Activated T-helper 1 cell treated with Interleukin-2 at 50 U/mL for 16 hours (primary cell): ENCODE measurements around the gene TSR1.

Experiments
- DNase-seq: peaks from one replicate; pipeline ENCODE4 v3.0.0-alpha.2; 2020; ENCODE audit warnings: low read depth

Gene TSR1

GRCh38 chr17:2336215-2336851 lies at the start of gene TSR1:
Gene TSR1 (minus strand): TSS chr17:2336457. CDS start chr17:2336427, 30 bp downstream.
- peak; percentile 85 for DNase-seq

GRCh38 chr17:2385240-2386210 lies 49.3 kb upstream of the TSR1 start:
- DNase-seq = no peak

GRCh38 chr17:2384439-2385127 lies 48.3 kb upstream of the TSR1 start:
- DNase-seq = no peak

DNA sequence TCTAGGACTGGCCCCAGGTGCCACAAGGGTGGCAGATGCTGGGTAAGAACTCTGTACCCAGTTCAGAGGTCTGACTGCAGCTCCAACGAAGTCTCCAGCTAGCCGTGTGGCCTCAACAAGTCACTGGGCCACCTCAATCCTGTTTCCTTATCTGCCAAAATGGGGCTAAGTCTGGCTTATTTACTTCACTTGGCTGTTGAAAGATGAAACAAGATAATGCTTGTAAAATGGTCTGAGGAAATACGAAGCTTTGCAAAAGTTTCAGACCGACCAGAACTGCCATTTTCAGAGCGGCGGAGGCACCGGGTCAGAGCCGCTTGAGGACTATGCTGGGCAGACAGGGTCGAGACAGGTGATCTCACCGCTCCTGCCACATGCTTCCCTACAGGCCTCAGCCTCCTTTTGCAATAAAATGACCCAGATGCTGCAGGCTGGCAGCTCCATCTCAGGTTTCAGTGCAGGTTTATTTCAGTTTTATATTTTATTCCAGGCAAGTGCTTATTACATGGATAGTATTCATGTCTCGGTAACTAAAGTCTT lies 47.4 kb upstream of the TSR1 start:
- no peak for DNase-seq

DNA sequence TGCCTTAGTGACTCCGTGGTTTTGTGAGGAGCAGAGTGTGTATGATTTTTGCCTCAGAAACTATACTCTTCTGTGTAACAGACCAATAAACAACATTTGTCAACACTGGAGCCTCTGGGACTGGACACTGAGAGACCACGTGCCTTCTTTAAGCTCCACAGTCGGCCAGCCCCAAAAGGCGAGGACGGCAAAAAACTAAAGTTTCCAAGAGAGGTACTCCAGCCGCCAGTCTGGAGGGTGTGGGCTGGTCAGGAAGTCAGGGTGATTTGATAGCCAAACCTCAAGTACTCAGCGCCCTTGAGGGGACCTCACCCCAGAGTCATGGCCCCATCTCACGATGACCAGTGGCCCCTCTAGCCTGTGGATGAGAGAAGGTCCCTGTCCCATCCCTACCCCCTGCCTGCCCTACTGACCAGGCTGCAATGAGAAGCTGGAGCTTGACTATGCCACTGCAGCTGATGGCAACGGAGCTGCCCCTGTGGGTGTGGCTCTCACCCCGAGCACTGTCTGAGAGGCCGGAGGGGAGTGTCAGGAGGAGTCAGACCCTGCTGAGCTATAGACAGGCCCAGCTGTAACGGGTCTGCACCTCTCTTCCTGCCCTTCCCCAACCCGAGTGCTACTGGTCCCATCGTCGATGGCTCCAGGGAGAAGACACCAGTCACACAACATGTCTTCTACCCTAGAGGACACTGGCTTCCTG lies 44.8 kb upstream of the TSR1 start:
- DNase-seq = no peak

DNA sequence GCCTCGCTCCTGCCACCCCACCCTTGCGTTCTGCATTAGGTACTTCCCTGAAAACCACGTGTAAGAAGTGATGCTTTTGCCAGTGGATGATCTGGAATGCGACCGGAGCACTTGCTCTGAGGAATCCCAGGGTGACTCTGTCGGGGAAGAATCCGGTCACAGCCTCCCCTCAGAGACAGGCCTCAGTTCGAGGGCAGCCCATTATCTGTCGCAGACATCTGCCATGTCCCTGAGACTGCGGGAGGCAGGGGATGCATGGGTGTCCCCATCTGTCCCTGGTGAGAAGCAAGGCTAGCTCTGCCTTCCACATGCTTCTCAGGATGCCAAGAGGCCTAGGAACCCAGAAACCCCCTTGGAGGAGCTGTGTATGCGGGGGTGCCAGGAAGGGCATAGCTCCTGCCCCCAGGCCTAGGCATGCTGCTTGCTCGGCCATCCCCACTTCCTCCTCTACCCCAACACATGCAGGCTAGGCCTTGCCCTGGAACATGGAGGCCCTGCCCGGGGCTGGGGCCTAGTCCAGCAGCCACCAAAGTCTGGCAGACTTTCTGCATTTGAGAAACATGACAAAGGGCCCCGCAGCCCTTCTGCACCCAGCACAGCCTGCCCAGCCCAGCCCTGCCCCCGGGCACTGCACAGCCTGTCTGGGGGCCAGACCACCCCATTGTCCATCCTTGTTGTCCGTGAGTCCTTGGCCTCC lies 44.1 kb upstream of the TSR1 start:
- DNase-seq = no peak

DNA sequence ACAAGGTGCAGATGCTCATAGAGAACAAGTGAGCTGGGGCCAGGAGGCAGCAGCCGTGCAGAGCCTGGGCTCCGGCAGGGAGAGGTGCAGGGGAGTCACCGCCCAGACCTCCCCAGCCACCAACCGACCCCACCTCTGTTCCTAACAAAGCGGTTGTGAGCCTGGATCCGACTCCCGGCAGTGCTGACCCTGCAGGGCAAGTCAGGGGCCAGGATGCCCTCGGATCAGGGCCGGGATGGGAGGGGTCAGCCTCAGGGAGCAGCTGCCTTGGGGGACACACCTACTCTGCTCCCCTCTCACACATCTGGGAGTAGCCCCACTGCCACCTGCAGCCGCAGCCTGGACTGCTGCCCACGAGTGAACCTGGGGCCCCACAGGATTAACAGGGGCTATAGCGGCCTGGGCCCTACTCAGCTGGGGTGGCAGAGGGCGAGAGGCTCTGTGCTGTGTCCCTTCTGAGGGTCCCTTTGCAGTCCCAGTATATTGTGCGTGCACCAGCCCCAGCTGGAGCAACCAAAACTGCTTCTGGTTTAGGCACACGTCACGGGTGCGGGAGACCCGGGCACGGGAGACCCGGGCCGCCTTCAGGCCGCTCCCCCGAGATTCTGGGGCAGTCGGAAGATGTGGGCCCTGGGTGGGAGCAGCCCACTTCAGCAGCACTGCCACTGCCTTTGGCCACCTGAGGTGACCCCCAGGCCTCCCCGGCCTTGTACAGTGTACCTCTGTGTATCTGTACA lies 43.4 kb upstream of the TSR1 start:
- DNase-seq = no peak

DNA sequence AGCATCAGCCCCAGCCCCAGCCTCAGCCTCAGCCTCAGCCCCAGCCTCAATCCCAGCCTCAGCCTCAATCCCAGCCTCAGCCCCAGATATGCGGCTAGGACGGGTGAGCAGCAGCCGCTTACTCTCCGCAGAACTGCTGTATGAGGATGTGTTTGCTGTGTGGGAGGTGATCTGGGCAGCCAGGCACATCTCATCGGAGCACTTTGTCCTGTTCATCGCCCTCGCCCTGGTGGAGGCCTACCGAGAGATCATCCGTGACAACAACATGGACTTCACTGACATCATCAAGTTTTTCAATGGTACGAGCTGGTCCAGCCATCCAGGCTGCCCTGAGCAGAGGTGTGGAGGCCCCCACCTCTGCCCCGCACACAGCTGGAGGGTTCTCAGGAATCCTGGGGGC lies 42.6 kb upstream of the TSR1 start:
- no peak for DNase-seq

DNA sequence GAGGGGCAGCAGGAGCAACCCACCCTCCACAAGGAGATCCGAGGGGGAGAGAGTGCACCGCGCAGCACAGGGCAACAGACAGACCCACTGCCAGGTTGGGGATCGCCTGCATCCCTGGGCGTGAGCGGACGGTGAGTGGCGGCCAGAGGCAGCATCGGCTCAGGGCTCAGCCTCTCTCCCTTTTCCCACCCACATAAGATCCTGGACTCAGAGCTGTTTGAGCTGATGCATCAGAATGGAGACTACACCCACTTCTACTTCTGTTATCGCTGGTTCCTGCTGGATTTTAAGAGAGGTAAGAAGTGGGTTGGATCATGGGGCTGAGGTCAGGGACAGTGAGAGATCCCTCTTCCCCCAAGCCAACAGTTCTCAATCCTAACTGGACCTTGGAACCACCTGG lies 41.4 kb upstream of the TSR1 start:
- no peak for DNase-seq

DNA sequence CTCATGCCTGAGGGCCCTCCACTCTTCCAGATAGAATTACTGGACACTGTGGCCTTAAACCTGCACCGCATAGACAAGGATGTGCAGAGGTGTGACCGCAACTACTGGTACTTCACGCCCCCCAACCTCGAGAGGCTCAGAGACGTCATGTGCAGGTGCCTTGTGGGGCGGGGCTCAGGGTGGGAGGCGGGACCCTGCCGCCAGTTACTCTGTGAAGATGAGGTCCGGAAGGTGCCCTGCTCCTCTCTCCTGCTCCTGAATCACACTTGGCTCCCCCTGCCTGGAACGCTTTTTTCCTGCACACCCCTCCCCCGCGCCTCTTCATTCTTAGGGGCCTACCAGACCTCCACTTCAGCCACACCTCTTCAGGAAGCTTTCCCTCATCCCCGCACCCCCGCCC lies 39.9 kb upstream of the TSR1 start:
- no peak for DNase-seq

DNA sequence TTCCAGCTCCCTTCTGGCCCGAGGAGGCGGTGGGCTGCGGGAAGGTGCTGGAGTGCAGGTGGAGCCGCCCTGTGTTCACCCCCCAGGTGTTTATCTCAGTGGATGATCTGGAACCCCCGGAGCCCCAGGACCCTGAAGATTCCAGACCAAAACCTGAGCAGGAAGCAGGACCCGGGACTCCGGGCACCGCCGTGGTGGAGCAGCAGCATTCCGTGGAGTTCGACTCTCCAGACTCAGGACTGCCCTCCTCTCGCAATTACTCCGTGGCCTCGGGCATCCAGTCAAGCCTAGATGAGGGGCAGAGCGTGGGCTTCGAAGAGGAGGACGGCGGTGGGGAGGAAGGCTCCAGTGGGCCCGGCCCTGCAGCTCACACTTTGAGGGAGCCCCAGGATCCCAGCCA lies 39.1 kb upstream of the TSR1 start:
- no peak for DNase-seq

GRCh38 chr17:2374549-2375285 lies 38.5 kb upstream of the TSR1 start:
- DNase-seq = no peak

GRCh38 chr17:2373179-2373578 lies 36.9 kb upstream of the TSR1 start:
- DNase-seq = no peak

DNA sequence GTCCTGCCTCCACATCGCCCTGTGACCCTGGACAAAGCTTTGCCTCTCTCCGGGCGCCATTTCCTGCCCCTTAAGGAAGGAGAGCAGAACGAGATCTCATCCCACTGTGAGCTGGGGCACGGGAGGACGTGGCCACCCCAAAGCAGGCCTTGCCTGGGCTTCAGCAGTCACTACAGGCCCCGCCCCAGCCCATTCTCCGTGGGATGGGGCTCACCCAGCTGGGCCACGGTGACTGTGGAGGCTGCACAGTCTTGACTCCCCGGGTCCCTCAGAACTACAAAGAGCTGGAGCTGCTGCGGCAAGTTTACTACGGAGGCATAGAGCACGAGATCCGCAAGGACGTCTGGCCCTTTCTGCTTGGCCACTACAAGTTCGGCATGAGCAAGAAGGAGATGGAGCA lies 36.4 kb upstream of the TSR1 start:
- DNase-seq = no peak

DNA sequence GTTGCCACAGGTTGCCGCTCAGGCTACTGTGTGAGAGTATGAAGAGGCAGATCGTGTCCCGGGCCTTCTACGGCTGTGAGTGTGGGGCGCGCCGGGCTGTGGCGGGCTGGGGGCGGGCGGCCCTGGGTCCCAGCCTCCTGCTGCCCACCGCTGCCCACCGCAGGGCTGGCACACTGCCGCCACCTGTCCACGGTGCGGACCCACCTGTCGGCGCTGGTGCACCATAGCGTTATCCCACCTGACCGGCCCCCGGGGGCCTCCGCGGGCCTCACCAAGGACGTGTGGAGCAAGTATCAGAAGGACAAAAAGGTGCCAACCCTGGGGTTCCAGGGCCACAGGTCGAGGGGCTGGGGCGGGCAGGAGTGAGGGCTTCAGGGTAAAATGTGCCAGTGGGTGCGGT lies 35.9 kb upstream of the TSR1 start:
- DNase-seq = no peak

GRCh38 chr17:2371183-2372130 lies 35.2 kb upstream of the TSR1 start:
- no peak for DNase-seq

DNA sequence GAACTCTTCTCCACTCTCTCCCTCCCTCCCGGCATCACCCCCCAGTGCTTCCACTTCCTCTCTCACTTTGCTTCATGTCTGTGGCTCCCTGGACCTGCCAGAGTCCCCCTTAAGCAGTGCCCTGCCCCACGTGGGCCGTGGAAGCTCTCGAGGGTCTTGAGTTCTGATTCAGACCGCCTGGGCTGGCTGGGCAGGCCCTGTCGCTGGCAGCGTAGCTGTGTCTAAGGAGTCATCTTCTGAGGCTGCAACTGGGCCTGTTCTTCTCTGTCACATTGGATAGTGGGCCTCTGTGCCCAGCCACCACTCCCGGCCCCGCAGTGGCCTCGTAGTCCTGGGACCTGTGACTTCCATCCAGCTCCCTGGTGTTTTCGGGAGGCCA lies 33.9 kb upstream of the TSR1 start:
- no peak for DNase-seq

- no peak for DNase-seq
Measured at GRCh38 chr17:2369551-2370210, 33.4 kb upstream of the TSR1 start.
